Ramos (cell line): ENCODE measurements around the gene AMFR.

ENCODE experiments used
- in situ Hi-C: fragments of 300-500 bp; cut with MboI; formaldehyde crosslinking; loops from one replicate; pipeline ENCODE4 v1.14.3; 2022; ENCODE audit warnings: low sequenced_read_pairs; ENCODE audit not compliant: unreplicated experiment

The AMFR gene

GRCh38 chr16:56424791-56425438, 430 bp downstream of the AMFR start:
- in situ Hi-C loops = no loop called here

GRCh38 chr16:56424404-56424764, 961 bp downstream of the AMFR start:
- in situ Hi-C loops = no loop called here

- in situ Hi-C loops = no loop called here
Observed at GRCh38 chr16:56423584-56424403, 1.6 kb downstream of the AMFR start.

- in situ Hi-C loops = no loop called here
Observed at GRCh38 chr16:56422896-56423441, 2.4 kb downstream of the AMFR start.

GRCh38 chr16:56421976-56422669, 3.2 kb downstream of the AMFR start:
- in situ Hi-C loops = no loop called here

- in situ Hi-C loops = no loop called here
Observed at GRCh38 chr16:56421313-56421712, 4.0 kb downstream of the AMFR start.

- in situ Hi-C loops = no loop called here
Observed at GRCh38 chr16:56420613-56421012, 4.7 kb downstream of the AMFR start.

GRCh38 chr16:56419740-56420548, 5.4 kb downstream of the AMFR start:
- in situ Hi-C loops = no loop called here

- in situ Hi-C loops = no loop called here
Observed at GRCh38 chr16:56417138-56417537, 8.2 kb downstream of the AMFR start.

- in situ Hi-C loops = no loop called here
Observed at GRCh38 chr16:56415875-56416274, 9.5 kb downstream of the AMFR start.

GRCh38 chr16:56414366-56414765, 11.0 kb downstream of the AMFR start:
- in situ Hi-C loops = no loop called here

- in situ Hi-C loops = no loop called here
Observed at GRCh38 chr16:56413381-56413780, 12.0 kb downstream of the AMFR start.

GRCh38 chr16:56411624-56412023, 13.7 kb downstream of the AMFR start:
- in situ Hi-C loops = no loop called here

- in situ Hi-C loops = no loop called here
Observed at GRCh38 chr16:56411123-56411522, 14.2 kb downstream of the AMFR start.

GRCh38 chr16:56409195-56409594, 16.1 kb downstream of the AMFR start:
- in situ Hi-C loops = no loop called here

- in situ Hi-C loops = no loop called here
Observed at GRCh38 chr16:56408379-56409098, 16.8 kb downstream of the AMFR start.

- in situ Hi-C loops = no loop called here
Observed at GRCh38 chr16:56405977-56406672, 19.2 kb downstream of the AMFR start.

GRCh38 chr16:56401482-56401881, 23.9 kb downstream of the AMFR start:
- in situ Hi-C loops = no loop called here

GRCh38 chr16:56400458-56400857, 24.9 kb downstream of the AMFR start:
- in situ Hi-C loops = no loop called here
